HG02678 (cell line): ENCODE measurements around the gene SAP30.

Experiments
- ATAC-seq: cut with Tn5 transposase; IDR thresholded peaks from one replicate; pipeline ENCODE4 v1.9.1; 2021; ENCODE audit warnings: mild to moderate bottlenecking, moderate library complexity; ENCODE audit not compliant: unreplicated experiment

The SAP30 gene

GRCh38 chr4:173370477-173371291 lies at the start of gene SAP30:
Gene SAP30 (plus strand): TSS chr4:173370954. CDS start chr4:173371183, 229 bp downstream.
- peak; percentile 63 for ATAC-seq

- ATAC-seq = no peak
Measured at GRCh38 chr4:173325007-173325736, 45.6 kb upstream of the SAP30 start.

- no peak for ATAC-seq
Measured at GRCh38 chr4:173328236-173328901, 42.4 kb upstream of the SAP30 start.

- no peak for ATAC-seq
Measured at GRCh38 chr4:173330590-173330989, 40.2 kb upstream of the SAP30 start.

GRCh38 chr4:173332021-173332487 lies 38.7 kb upstream of the SAP30 start:
- ATAC-seq = no peak

GRCh38 chr4:173332963-173333657 lies 37.6 kb upstream of the SAP30 start:
- ATAC-seq = no peak

- ATAC-seq = peak; percentile 6
Measured at GRCh38 chr4:173333658-173334084, 37.1 kb upstream of the SAP30 start.

- ATAC-seq = peak; percentile 93
Measured at GRCh38 chr4:173334085-173334890, 36.5 kb upstream of the SAP30 start, which contains the start of gene HMGB2. Gene HMGB2 (minus strand): TSS chr4:173334358. CDS start chr4:173333649, 709 bp downstream.

- peak; percentile 24 for ATAC-seq
Measured at GRCh38 chr4:173334891-173335752, 35.6 kb upstream of the SAP30 start.

- no peak for ATAC-seq
Measured at GRCh38 chr4:173337463-173337862, 33.3 kb upstream of the SAP30 start.

- ATAC-seq = no peak
Measured at GRCh38 chr4:173343832-173344397, 26.8 kb upstream of the SAP30 start.

GRCh38 chr4:173345648-173346047 lies 25.1 kb upstream of the SAP30 start:
- no peak for ATAC-seq

- ATAC-seq = no peak
Measured at GRCh38 chr4:173346074-173346473, 24.7 kb upstream of the SAP30 start.

- no peak for ATAC-seq
Measured at GRCh38 chr4:173347467-173347866, 23.3 kb upstream of the SAP30 start.

GRCh38 chr4:173357939-173358338 lies 12.8 kb upstream of the SAP30 start:
- no peak for ATAC-seq

- ATAC-seq = no peak
Measured at GRCh38 chr4:173360587-173361221, 10.1 kb upstream of the SAP30 start.

GRCh38 chr4:173362666-173363065 lies 8.1 kb upstream of the SAP30 start:
- no peak for ATAC-seq

- no peak for ATAC-seq
Measured at GRCh38 chr4:173365359-173365996, 5.3 kb upstream of the SAP30 start.
